ENCODE measurements around the gene ZNF778.

- TF ChIP-seq REST (IDR thresholded peaks at IDR 0.05; ENCODE audit: insufficient read depth in 1 of 2, low read depth in 2 of 2, low read length in 2 of 2) (no peak), POLR2AphosphoS5 (IDR thresholded peaks at IDR 0.05; ENCODE audit: low read depth, low read length) (no peak), TAF1 (IDR thresholded peaks at IDR 0.05; ENCODE audit: borderline replicate concordance, insufficient read depth, low read length) (no peak)
Measured at GRCh38 chr16:89195521-89196171, 21.9 kb upstream of the ZNF778 start.
